Activated T-helper 2 cell treated with anti-CD3 and anti-CD28 coated beads, Interferon-gamma antibody, Interleukin-2, Interleukin-4, amounts not matched to agents 10 μg/mL and 5 μg/mL and 100 μg/mL, durations not matched to agents 14 hours and 24 hours and 36 hours (primary cell): Measurements from ENCODE around the gene SPOCK2. TPM values are rescaled to one million over a fixed set of nuclear protein-coding genes. Genes with fewer than 3 reads are reported as not detected.
A peak's percentile ranks its signal among the peaks of the same experiment; 100 is the strongest.

Source experiments
- DNase-seq: peaks from one replicate; pipeline ENCODE4 v3.0.0; 2021; ENCODE audit warnings: low spot score
- H3K27ac Mint-ChIP-seq: one replicate; pipeline ENCODE4 v1.8.0; 2021; ENCODE audit warnings: mixed read lengths
- H3K27me3 Mint-ChIP-seq: one replicate; pipeline ENCODE4 v1.8.0; 2021; ENCODE audit warnings: low read depth, mixed read lengths
- H3K36me3 Mint-ChIP-seq: one replicate; pipeline ENCODE4 v1.8.0; 2021; ENCODE audit warnings: low read depth, mixed read lengths
- H3K4me1 Mint-ChIP-seq: one replicate; pipeline ENCODE4 v1.8.0; 2021; ENCODE audit warnings: low read depth, mixed read lengths
- H3K4me3 Mint-ChIP-seq: one replicate; pipeline ENCODE4 v1.8.0; 2021; ENCODE audit warnings: low read depth, mild to moderate bottlenecking, moderate library complexity, mixed read lengths
- H3K9me3 Mint-ChIP-seq: one replicate; pipeline ENCODE4 v1.8.0; 2021; ENCODE audit warnings: mixed read lengths
- intact Hi-C: fragments of 100-400 bp; cut with micrococcal nuclease; formaldehyde crosslinking; loops from one replicate; pipeline ENCODE4 v1.15.1; 2023
- total RNA-seq: library from RNA; stranded (reverse); gene quantifications from 2 replicates; pipeline ENCODE4 v1.2.3, GENCODE V29; 2022

The SPOCK2 gene
- total RNA-seq, 1 donor from 2014 or later: 137 TPM

DNA sequence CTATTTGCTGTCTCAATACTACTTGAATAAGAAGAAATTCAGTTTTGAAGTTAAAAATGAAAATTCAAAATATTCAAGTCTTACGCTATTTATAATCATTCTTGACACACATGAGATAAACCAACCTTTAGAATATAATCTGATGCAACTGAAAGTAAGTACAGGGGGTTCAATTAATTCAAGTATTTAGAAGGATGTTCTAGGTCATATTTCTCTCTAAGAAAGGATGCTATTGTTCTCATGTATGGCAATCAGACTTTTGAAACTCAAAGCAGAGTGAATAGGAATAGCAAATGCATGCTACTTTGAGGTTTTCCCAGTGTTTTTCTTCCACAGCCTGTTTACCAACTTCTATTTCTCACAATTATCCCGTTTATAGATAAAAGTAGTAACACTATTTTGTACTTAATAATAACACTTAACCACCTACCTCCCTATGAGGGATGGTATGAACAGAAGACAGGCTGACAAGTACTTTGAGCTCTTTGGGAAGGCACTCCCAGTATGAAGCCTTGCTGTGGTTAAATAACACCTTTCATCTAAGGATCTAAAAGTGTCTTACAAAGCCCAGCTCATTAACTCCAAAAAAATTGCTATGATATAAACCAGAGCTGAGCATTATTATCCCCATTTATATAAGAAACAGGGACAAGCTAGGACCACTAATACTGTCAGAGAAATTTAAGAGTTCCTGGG lies 18.0 kb upstream of the SPOCK2 start:
- peaks cover 50% of the 10 kb centered on the region for H3K36me3 Mint-ChIP-seq
- H3K9me3 Mint-ChIP-seq: no peaks in the 10 kb centered on the region
- peak overlapping the region; percentile 74 for H3K4me3 Mint-ChIP-seq
- peak overlapping the region; percentile 93 for H3K27ac Mint-ChIP-seq
- DNase-seq: no peak
- intact Hi-C loops: no loop called here
- peaks cover 58% of the 10 kb centered on the region for H3K4me1 Mint-ChIP-seq
- no peaks in the 10 kb centered on the region for H3K27me3 Mint-ChIP-seq

DNA sequence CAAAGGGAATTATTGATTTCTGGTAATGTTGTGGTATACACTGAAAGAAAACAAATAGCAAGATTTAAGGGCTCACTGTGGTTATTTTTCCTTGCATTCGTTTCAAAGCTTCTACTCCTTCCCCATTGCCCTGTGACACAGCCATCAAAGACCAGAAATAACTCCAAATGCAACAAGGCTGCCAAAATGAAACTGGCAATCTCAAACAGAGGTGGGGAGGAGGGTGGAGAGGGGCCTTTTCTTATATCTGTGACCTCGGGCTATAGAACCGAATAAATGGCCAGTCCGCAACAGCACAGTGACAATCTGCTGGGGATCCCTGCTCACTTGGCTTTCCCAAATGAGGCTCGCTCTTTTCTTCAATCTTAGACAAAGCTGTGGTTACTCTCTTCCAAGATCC lies 17.4 kb upstream of the SPOCK2 start:
- no peak overlapping the region for H3K4me3 Mint-ChIP-seq
- no peaks in the 10 kb centered on the region for H3K9me3 Mint-ChIP-seq
- H3K4me1 Mint-ChIP-seq: peaks cover 60% of the 10 kb centered on the region
- H3K27ac Mint-ChIP-seq: no peak overlapping the region
- H3K36me3 Mint-ChIP-seq: peaks cover 56% of the 10 kb centered on the region
- intact Hi-C loops: no loop called here
- DNase-seq: no peak
- no peaks in the 10 kb centered on the region for H3K27me3 Mint-ChIP-seq

DNA sequence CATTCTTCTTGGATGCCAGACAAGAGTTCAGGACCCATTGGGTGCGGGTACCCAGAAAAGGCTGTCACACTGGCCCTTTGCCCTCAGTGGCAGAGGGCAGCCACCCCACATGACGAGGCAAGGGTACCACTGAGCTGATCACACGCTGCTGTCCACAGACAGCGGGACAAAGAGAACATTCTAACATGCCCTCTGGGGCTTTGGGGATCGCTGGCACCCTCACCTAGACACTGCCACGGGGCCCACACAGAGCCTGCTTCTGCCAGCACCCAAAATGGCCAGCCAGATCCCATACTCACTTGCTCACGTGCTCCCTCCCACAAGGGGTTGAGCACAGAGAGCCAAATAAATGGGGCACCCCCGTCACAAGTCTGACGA lies 16.7 kb upstream of the SPOCK2 start:
- Mint-ChIP-seq H3K9me3 (no peaks in the 10 kb centered on the region), H3K4me3 (no peak overlapping the region), H3K4me1 (peaks cover 58% of the 10 kb centered on the region), H3K27ac (no peak overlapping the region), H3K36me3 (peaks cover 57% of the 10 kb centered on the region), H3K27me3 (no peaks in the 10 kb centered on the region)
- intact Hi-C loops: no loop called here
- DNase-seq: no peak

DNA sequence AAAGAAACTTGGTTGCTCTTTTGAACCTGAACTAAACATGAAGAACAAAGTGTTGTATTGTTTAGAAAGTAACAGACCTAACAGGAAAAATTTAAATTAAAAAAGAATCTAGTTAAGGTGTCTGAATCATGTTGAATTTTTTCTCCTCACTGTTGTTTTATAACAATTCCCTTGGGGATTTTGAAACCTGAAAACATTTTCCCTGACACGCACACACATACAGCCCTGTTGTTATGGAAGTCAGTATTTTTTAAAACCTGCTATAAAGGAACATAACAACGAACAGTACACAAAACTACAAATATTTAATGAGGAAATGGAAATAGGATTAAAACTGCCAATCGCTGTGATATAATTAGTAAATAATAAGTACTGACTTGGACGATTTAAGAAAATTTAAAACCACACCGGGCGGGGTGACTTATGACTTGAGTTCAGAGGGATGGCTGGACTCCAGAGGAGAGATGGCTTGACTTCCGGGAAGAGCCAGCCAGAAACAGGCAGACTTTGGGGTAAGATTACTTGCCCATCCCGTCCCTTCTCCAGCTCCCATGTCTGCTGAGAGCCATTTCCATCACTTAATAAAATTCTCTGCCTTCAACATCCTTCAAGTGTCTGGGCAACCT lies 16.2 kb upstream of the SPOCK2 start:
- Mint-ChIP-seq H3K27me3 (no peaks in the 10 kb centered on the region), H3K36me3 (peaks cover 59% of the 10 kb centered on the region), H3K4me3 (no peak overlapping the region), H3K9me3 (no peaks in the 10 kb centered on the region), H3K4me1 (peaks cover 55% of the 10 kb centered on the region), H3K27ac (no peak overlapping the region)
- no peak for DNase-seq
- intact Hi-C loops: no loop called here

DNA sequence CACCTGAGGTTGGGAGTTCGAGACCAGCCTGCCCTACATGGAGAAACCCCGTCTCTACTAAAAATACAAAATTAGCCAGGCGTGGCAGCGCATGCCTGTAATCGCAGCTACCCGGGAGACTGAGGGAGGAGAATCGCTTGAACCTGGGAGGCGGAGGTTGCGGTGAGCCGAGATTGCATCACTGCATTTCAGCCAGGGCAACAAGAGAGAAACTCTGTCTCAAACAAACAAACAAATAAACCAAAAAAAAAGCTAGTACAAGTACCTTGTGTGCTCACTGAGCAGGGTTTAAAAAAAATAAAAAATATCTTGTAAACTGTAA lies 11.2 kb upstream of the SPOCK2 start:
- H3K27ac Mint-ChIP-seq: no peak overlapping the region
- peaks cover 53% of the 10 kb centered on the region for H3K4me1 Mint-ChIP-seq
- H3K36me3 Mint-ChIP-seq: peaks cover 71% of the 10 kb centered on the region

DNA sequence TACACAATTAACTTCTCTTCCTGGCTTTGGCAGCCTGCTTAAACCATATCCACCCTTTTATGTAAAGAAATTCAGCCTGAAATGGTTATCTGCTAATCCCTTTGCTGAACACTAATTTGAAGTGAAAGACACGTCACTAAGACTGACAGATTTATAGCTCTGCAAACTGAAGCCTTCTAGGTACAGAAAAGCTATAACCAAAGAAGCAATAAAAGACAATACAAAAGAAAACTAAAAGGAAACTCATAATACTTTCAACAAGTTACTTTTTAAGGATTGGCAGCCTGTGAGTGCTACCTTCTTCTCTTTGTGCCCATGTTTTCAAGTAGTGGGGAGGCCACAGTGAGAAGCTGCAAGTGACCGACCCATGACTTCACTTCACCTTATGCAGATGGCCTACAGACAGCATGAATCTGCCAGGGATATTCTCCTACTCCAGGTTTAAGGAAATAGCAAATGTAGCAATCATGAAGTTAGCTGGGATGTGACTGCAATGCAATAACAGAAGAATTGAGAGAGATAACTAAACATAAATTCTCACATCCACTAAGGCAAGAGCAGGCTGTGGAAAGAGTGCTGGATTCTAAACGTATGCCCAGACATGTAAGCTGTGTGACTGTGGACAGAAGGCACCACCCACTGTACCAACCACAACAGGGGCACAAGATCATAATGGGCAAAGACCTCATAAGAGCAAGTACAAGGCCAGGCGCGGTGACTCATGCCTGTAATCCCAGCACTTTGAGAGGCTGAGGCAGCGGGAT lies 10.7 kb upstream of the SPOCK2 start:
- no peaks in the 10 kb centered on the region for H3K27me3 Mint-ChIP-seq
- H3K27ac Mint-ChIP-seq: peak overlapping the region; percentile 26
- intact Hi-C loops: loop anchor here (5.0 to 10.0 kb wide), 2 partner anchors 48 to 466 kb away; no protein-coding TSS in a partner anchor
- H3K4me1 Mint-ChIP-seq: peaks cover 56% of the 10 kb centered on the region
- no peak overlapping the region for H3K4me3 Mint-ChIP-seq
- H3K9me3 Mint-ChIP-seq: no peaks in the 10 kb centered on the region
- no peak for DNase-seq
- H3K36me3 Mint-ChIP-seq: peaks cover 73% of the 10 kb centered on the region

More for the DNA sequence above, 11.2 kb upstream of the SPOCK2 start:
- intact Hi-C loops: loop anchor here (5.0 to 10.0 kb wide), 2 partner anchors 48 to 465 kb away; no protein-coding TSS in a partner anchor
- no peak for DNase-seq
- Mint-ChIP-seq H3K27me3 (no peaks in the 10 kb centered on the region), H3K4me3 (no peak overlapping the region), H3K9me3 (no peaks in the 10 kb centered on the region)

DNA sequence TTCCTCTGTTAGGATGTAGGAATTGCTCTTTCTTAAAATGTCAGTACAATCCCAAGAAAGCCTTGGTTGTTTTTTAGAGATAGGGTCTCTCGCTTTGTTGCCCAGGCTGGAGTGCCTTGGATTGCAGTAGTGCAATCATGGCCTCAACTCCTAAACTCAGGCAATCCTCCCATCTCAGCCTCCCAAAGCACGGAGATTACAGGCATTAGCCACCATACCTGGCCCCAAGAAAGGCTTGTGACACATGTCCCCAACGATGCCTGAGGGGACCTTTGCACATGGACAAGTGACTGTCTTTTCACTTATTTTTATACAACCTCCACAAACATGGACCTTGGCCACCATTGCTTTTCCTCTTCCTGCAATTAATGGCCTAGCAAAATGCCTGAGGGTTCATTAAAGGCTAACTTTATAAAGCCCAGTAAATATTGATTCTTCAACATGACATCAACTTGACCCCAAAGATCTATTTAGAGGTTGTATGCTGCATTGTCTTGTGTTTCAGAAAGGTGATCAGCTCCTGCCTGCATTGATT lies 10.0 kb upstream of the SPOCK2 start:
- Mint-ChIP-seq H3K27me3 (no peaks in the 10 kb centered on the region), H3K4me3 (no peak overlapping the region), H3K4me1 (peaks cover 59% of the 10 kb centered on the region), H3K27ac (peak overlapping the region; percentile 26), H3K36me3 (peaks cover 71% of the 10 kb centered on the region), H3K9me3 (no peaks in the 10 kb centered on the region)
- no peak for DNase-seq
- intact Hi-C loops: loop anchor here (5.0 to 10.0 kb wide), 2 partner anchors 49 to 466 kb away; no protein-coding TSS in a partner anchor

DNA sequence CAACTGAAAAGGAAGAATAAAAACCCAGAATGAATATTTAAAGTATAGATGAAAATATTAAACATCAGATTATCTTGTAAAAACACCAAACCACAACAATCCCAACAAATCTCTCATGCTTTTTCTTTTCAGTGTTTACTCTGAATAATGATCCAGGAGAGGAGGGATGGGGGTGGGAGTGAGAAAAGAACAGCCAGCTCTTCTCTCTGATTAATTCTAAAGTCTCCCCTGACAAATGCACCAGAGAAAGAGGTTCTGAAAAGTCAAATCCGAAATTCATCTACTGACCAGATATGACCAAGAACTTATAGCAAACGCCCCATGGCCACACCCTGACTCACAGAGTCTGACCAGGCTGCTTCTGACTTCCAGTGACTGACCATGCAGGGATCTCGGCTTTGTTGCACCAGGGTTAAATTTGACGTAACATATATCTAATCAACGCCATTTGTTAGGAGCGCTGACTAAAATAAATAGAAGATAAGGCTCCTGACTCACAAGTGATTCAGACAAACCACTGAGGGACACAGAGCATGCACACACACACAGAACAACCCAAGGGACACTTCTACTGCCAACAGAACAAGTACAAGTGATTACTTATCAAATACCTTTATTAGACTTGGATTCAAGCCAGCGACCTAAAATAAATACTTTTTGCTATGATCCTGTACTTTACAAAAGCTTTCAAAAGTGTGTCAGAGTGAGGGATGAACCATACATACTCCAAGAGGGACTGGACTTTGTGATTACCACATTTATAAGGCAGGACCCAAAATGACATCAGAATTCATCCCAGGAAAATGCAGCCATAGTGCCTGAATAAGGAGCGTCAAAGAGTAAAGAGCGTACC lies 9.3 kb upstream of the SPOCK2 start:
- Mint-ChIP-seq H3K27ac (peak overlapping the region; percentile 86), H3K36me3 (peaks cover 70% of the 10 kb centered on the region), H3K9me3 (no peaks in the 10 kb centered on the region), H3K27me3 (no peaks in the 10 kb centered on the region), H3K4me1 (peaks cover 59% of the 10 kb centered on the region), H3K4me3 (peak overlapping the region; percentile 22)
- intact Hi-C loops: loop anchor here (2.0 to 10.0 kb wide), 3 partner anchors 50 to 467 kb away; no protein-coding TSS in a partner anchor
- DNase-seq: no peak

DNA sequence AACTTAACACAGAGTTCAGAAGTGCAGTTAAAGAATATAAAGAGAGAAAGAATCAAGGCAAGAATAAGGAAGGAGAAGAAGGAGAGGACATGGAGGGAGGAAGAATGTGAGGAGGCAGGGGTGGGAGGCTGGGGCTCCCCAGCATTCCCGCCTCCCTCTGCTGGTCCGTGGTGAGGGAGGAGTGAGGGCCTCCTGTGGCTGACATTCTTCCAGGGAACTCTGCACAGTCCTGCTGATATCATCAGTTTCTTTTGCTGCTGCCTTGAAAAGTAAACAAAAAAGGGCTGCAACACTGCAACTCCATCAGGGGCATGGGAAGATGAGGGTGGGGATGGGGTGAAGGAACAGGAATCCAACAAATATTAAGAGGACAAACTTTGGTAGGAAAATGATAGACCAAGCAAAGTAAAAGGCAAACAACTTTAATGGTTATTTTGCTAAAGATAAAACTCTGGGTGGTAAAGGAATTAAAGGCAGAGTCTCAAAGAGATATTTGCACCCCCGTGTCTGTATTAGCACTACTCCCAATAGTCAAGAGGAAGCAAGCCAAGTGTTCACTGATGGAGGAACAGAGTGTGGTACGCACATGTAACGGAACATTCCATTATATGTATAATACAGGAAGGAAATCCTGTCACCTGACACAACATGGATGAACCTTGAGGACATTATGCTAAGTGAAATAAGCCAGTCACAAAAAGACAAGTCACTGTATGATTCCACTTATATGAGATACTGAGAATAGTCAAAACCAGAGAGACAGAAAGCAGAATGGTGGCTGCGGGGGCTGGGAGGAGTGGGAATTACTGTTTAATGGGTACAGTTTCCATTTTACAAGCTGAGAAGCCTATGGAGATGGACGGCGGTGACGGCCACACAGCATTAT lies 8.0 kb upstream of the SPOCK2 start:
- Mint-ChIP-seq H3K27me3 (no peaks in the 10 kb centered on the region), H3K4me3 (no peak overlapping the region), H3K9me3 (no peaks in the 10 kb centered on the region), H3K27ac (peak overlapping the region; percentile 80), H3K36me3 (peaks cover 57% of the 10 kb centered on the region), H3K4me1 (peaks cover 58% of the 10 kb centered on the region)
- DNase-seq: no peak
- intact Hi-C loops: loop anchor here (1.0 to 10.0 kb wide), 5 partner anchors 8 to 468 kb away; partner anchors contain the start of gene SPOCK2

DNA sequence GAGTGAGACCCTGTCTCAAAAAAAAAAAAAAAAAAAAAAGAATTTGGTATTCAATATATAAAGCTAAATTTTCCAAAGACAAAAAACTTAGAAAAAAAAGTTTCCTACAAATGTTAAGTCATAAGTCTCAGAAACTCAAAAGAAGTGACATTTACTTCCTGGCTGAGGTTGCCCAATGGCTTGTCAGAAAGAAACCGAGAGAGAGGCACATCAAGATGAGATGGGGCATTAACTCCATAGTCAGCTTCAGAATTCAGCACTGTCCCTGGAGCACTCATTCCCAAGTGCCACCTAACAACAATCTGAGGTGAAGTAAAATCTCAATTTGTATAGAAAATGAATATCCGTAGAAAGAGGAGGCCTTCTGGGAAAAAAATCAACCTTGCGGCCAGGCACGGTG lies 6.8 kb upstream of the SPOCK2 start:
- Mint-ChIP-seq H3K4me3 (peak overlapping the region; percentile 35), H3K4me1 (peaks cover 57% of the 10 kb centered on the region), H3K27me3 (no peaks in the 10 kb centered on the region), H3K27ac (peak overlapping the region; percentile 62), H3K36me3 (peaks cover 48% of the 10 kb centered on the region), H3K9me3 (no peaks in the 10 kb centered on the region)
- intact Hi-C loops: loop anchor here (5.0 to 10.0 kb wide), 2 partner anchors 52 to 470 kb away; no protein-coding TSS in a partner anchor
- no peak for DNase-seq

DNA sequence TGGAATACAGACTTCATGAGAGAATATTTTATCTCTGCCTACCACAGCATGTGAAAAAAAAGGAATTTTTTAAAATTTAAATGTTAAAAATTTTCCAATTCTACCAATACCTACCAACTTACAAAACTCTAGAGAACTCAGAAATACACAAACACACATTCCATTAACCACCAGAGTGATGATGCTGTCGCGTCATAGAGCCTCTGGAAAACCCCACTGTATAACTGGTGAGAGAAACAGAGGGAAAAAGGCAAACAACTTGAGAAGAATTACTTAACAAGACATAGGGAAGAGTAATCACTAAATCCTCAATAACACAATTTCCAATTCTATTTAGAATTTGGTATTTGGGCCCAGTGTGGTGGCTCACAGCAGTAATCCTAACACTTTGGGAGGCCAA lies 6.2 kb upstream of the SPOCK2 start:
- peak overlapping the region; percentile 3 for H3K4me3 Mint-ChIP-seq
- H3K4me1 Mint-ChIP-seq: peaks cover 62% of the 10 kb centered on the region

More for the DNA sequence above, 6.2 kb upstream of the SPOCK2 start:
- Mint-ChIP-seq H3K27ac (peak overlapping the region; percentile 59), H3K9me3 (no peaks in the 10 kb centered on the region), H3K27me3 (no peaks in the 10 kb centered on the region), H3K36me3 (peaks cover 43% of the 10 kb centered on the region)
- DNase-seq: no peak
- intact Hi-C loops: loop anchor here (10.0 kb wide), 1 partner anchor 470 kb away; no protein-coding TSS in a partner anchor
